Prostate gland (tissue), 2 donors: ENCODE measurements around the gene CLIP4. TPM values are rescaled to one million over a fixed set of nuclear protein-coding genes. Genes with fewer than 3 reads are reported as not detected.

Experiments
- DNase-seq: peaks from one replicate; pipeline ENCODE4 v3.0.0-alpha.2; 2019; ENCODE audit warnings: low spot score
- H3K27ac ChIP-seq, 2 donors: fragments of 200-600 bp; sonication (generic); 2 replicates each; pipeline ENCODE4 v1.5.1; 2017 to 2019
- H3K27me3 ChIP-seq: fragments of 200-600 bp; sonication (generic); replicated peaks from 2 replicates; pipeline ENCODE4 v1.5.1; 2019; ENCODE audit not compliant: insufficient read depth
- H3K36me3 ChIP-seq, 2 donors: fragments of 200-600 bp; sonication (generic); 1 replicate in 1 of 2; 2 replicates in 1 of 2; pipeline versions ENCODE4 v1.5.1 to v1.8.1; 2017 to 2019
- H3K4me1 ChIP-seq: fragments of 200-600 bp; sonication (generic); replicated peaks from 2 replicates; pipeline ENCODE4 v1.5.1; 2019
- H3K4me3 ChIP-seq, 2 donors: fragments of 200-600 bp; sonication (generic); 2 replicates each; pipeline ENCODE4 v1.5.1; 2017 to 2019
- H3K9me3 ChIP-seq: fragments of 200-600 bp; sonication (generic); 2 replicates; pipeline ENCODE4 v1.5.1; 2017
- POLR2A ChIP-seq: fragments of 450-650 bp; IDR thresholded peaks from one replicate; pipeline ENCODE4 v1.6.1; 2016; ENCODE audit warnings: antibody characterized with exemption, mild to moderate bottlenecking
- POLR2AphosphoS5 ChIP-seq: sonication (generic); formaldehyde crosslinking; IDR thresholded peaks from one replicate; pipeline ENCODE4 v1.6.1; 2017; ENCODE audit warnings: antibody characterized with exemption
- WGBS: methylation state at CpG from one replicate; pipeline ENCODE4 v1.1.5; 2018; 5-methylcytosine and 5-hydroxymethylcytosine counted together
- intact Hi-C: fragments of 100-400 bp; cut with DNase I; formaldehyde crosslinking; loops from one replicate; pipeline ENCODE4 v1.14.2; 2022
- total RNA-seq, 2 donors: library from RNA; depleted of rRNA; stranded (reverse); fragments of >200 nt; gene quantifications; one replicate each; pipeline ENCODE4 v1.1.0, GENCODE V29; 2016
- TF ChIP-seq, protein P1 (sequence below), 4 experiments: fragments of 200-600 bp in 2 of 4; fragments of 450-650 bp in 2 of 4; sonication (generic) in 2 of 4; IDR thresholded peaks; 1 replicate in 3 of 4; 2 replicates in 1 of 4; pipeline ENCODE4 v1.5.1; 2016 to 2019; ENCODE audit warnings: antibody characterized with exemption in 4 of 4, mild to moderate bottlenecking in 2 of 4, moderate library complexity in 2 of 4

Gene CLIP4
- total RNA-seq, 2 donors from 2014 or later: 26.1 to 30.3 TPM

DNA sequence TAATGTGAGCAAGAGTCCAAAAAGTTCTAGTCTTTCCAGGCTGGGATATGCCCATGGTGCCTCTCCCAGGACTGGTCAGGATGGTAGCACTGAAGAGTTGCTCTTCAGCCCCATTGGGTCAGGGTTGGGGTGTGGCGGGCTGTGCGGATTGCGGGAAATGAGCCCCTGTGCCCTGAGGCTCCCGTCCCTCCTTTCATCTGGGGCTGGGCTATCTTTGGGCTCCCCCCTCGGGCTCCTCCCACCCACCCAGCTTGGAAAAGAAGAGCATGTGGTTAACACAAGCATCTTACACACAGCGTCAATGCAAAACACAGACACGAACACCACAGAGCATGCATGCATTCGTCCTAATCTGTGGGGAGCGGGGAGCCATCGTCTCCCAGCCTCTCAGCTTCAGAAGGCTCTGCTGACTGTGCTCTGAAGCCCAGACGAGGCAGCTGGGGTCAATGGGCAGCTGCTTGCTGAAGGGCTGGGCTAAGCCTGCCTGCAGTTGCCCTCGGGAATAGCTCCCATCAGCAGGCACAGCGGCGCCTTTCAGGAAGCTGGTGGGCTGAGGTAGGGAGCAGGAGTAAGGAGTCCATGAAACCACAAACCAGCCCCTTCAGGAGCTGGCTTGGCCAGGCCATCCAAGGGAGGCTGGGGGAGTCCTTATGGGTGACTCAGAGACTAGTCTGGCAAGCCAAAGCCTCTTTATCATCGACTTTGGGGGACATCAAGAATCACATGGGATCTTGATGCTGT is 112.9 kb downstream of the CLIP4 start:
- no peak overlapping the region for H3K4me3 ChIP-seq
- no peaks in the 10 kb centered on the region for H3K36me3 ChIP-seq
- TF ChIP-seq POLR2AphosphoS5 (no peak), POLR2A (no peak)
- H3K27me3 ChIP-seq: no peaks in the 10 kb centered on the region
- H3K4me1 ChIP-seq: no peaks in the 10 kb centered on the region
- H3K9me3 ChIP-seq: no peaks in the 10 kb centered on the region
- H3K27ac ChIP-seq: no peak overlapping the region
- WGBS: 67% methylated on average over 15 of the region's 15 CpGs
- DNase-seq: no peak
- intact Hi-C loops: no loop called here

GRCh38 chr2:29228947-29229346 is 113.7 kb downstream of the CLIP4 start:
- 86% methylated on average over 9 of the region's 9 CpGs for WGBS
- TF ChIP-seq POLR2A: no peak
- TF ChIP-seq, protein P1, sequence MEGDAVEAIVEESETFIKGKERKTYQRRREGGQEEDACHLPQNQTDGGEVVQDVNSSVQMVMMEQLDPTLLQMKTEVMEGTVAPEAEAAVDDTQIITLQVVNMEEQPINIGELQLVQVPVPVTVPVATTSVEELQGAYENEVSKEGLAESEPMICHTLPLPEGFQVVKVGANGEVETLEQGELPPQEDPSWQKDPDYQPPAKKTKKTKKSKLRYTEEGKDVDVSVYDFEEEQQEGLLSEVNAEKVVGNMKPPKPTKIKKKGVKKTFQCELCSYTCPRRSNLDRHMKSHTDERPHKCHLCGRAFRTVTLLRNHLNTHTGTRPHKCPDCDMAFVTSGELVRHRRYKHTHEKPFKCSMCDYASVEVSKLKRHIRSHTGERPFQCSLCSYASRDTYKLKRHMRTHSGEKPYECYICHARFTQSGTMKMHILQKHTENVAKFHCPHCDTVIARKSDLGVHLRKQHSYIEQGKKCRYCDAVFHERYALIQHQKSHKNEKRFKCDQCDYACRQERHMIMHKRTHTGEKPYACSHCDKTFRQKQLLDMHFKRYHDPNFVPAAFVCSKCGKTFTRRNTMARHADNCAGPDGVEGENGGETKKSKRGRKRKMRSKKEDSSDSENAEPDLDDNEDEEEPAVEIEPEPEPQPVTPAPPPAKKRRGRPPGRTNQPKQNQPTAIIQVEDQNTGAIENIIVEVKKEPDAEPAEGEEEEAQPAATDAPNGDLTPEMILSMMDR (IDR thresholded peaks at IDR 0.05): no peak
- TF ChIP-seq POLR2AphosphoS5: no peak
- Histone ChIP-seq H3K4me1 (no peaks in the 10 kb centered on the region), H3K27ac (no peak overlapping the region), H3K36me3 (no peaks in the 10 kb centered on the region), H3K27me3 (no peaks in the 10 kb centered on the region), H3K4me3 (no peak overlapping the region), H3K9me3 (no peaks in the 10 kb centered on the region)
- DNase-seq: no peak
- intact Hi-C loops: no loop called here

DNA sequence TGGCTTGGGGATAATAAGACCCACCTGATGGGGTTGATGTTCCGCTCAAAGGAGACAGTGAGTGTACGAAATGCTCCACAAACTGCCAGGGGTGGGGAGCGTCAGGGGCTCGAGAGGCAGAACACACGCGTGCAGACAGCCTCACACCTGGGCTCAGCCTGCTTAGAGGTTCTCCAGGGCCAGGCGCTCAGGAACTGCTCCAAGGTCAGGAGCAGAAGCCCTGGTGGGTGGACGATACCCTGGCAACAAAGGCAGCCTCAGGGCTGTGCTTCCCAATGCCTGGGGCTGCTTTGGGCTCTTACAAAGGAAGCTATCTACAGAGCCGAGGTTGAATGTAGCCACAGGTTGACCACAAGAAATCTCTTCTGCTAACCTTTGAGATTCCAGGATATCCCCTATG is 114.4 kb downstream of the CLIP4 start:
- Histone ChIP-seq H3K27ac (no peak overlapping the region), H3K36me3 (no peaks in the 10 kb centered on the region), H3K4me3 (no peak overlapping the region), H3K9me3 (no peaks in the 10 kb centered on the region), H3K4me1 (no peaks in the 10 kb centered on the region), H3K27me3 (no peaks in the 10 kb centered on the region)
- intact Hi-C loops: no loop called here
- DNase-seq: no peak
- WGBS: 84% methylated on average over 9 of the region's 9 CpGs
- TF ChIP-seq POLR2AphosphoS5 (no peak), POLR2A (no peak)
- TF ChIP-seq, protein P1 (IDR thresholded peaks at IDR 0.05): no peak

GRCh38 chr2:29232041-29232440 is 116.8 kb downstream of the CLIP4 start:
- DNase-seq: no peak
- Histone ChIP-seq H3K4me3 (no peak overlapping the region), H3K36me3 (no peaks in the 10 kb centered on the region), H3K9me3 (no peaks in the 10 kb centered on the region), H3K27me3 (no peaks in the 10 kb centered on the region), H3K4me1 (no peaks in the 10 kb centered on the region), H3K27ac (no peak overlapping the region)
- intact Hi-C loops: no loop called here
- TF ChIP-seq POLR2AphosphoS5 (no peak), POLR2A (no peak)
- TF ChIP-seq, protein P1 (IDR thresholded peaks at IDR 0.05): no peak
- 94% methylated on average over 14 of the region's 14 CpGs for WGBS

- 26% methylated on average over 6 of the region's 6 CpGs for WGBS
- TF ChIP-seq POLR2AphosphoS5 (peak; percentile 92), POLR2A (no peak)
- Histone ChIP-seq H3K4me1 (no peaks in the 10 kb centered on the region), H3K9me3 (no peaks in the 10 kb centered on the region), H3K36me3 (no peaks in the 10 kb centered on the region), H3K27ac (peak overlapping the region; percentile 72 to 73), H3K27me3 (no peaks in the 10 kb centered on the region), H3K4me3 (no peak overlapping the region)
- peak; percentile 80 for DNase-seq
- intact Hi-C loops: no loop called here
Observed at GRCh38 chr2:29233428-29233827, 118.2 kb downstream of the CLIP4 start.

DNA sequence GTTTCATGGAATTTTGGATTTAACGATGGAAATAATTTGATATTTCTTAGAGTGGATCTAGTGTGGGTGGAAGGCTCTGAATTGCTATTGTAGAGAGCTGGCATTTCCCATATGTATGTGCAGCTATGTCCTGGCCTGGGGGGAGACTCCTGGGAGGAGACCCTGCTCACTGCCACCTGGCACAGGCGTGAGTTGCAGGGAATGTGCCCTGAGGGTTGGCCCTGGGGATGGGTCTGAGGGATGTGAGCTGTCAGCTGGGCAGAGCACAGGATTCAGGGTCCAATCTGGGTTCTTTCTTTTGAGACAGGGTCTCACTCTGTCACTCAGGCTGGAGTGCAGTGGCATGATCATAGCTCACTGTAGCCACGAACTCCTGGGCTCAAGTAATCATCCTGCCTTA is 120.2 kb downstream of the CLIP4 start:
- intact Hi-C loops: no loop called here
- Histone ChIP-seq H3K4me1 (no peaks in the 10 kb centered on the region), H3K4me3 (no peak overlapping the region), H3K27ac (no peak overlapping the region), H3K27me3 (no peaks in the 10 kb centered on the region), H3K9me3 (no peaks in the 10 kb centered on the region), H3K36me3 (no peaks in the 10 kb centered on the region)
- WGBS: 79% methylated on average over 3 of the region's 3 CpGs
- DNase-seq: no peak
- TF ChIP-seq POLR2A: no peak
- TF ChIP-seq, protein P1 (IDR thresholded peaks at IDR 0.05): no peak
- TF ChIP-seq POLR2AphosphoS5: no peak
